GM12873 (cell line): ENCODE data around the gene MAJIN.

Experiments
- CTCF ChIP-seq: IDR thresholded peaks from 2 replicates; pipeline ENCODE4 v1.5.1; 2012; ENCODE audit warnings: low read depth, mild to moderate bottlenecking, moderate library complexity, low read length, control low read depth; ENCODE audit not compliant: insufficient read depth; ENCODE audit errors: missing control alignments

The MAJIN gene

GRCh38 chr11:64928957-64929356, 43.0 kb downstream of the MAJIN start:
- TF ChIP-seq CTCF = no peak

GRCh38 chr11:64926689-64927088, 45.2 kb downstream of the MAJIN start:
- TF ChIP-seq CTCF = no peak

DNA sequence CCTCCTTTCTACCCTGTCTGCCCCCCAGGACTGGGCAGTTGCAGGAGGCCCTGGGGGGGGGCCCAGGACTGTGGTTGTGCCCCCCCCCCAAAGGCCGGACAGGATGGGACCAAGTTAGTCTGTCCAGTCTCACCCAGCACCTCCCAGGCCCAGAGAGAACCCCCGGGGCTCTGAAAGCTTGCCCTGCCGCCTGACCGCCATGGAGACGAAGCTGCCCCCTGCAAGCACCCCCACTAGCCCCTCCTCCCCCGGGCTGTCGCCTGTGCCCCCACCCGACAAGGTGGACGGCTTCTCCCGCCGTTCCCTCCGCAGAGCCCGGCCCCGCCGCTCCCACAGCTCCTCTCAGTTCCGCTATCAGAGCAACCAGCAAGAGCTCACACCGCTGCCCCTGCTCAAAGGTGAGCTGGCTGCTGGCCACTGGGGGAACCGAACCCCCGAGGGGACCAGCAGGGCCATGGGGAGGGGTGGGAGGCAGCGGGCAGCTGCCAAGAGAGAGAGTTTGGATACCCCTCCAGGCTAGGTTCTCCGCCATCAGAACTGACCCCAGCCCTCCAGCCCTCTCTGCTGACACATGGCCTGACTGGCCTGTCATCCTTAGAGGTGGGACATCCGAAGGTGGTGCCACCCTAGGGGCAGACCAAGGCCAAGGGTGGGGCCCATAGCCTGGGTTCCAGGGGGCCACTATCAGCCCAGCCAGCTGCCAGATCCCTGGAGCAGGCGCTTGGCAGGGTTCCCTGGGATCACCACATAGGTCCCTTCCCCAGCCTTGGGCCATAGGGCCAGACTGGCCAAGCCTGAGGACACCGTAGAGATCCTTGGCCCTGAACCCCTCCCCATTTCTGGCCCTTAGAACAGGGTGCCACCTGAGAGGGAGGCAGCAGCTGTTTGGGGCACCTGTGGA, 46.1 kb downstream of the MAJIN start:
- TF ChIP-seq CTCF = no peak

DNA sequence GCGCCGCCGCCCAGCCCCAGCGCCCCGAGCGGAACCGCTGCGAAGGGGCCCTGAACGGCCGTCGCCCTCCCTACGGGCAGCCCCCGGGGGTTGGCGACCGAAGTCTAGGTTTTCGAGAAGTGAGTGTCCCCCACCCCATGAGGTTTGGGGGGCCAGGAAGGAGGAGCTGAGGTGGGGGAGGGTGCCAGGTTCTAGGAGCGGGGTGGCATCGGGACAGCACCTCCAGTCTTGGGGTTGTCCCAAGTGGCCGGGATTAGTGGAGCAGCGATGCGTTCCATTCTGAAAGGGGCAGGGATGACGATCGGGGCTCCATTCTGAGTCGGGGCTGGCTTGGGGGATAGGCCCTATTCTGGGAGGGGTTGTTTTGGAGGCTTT, 47.0 kb downstream of the MAJIN start:
- TF ChIP-seq CTCF = no peak

DNA sequence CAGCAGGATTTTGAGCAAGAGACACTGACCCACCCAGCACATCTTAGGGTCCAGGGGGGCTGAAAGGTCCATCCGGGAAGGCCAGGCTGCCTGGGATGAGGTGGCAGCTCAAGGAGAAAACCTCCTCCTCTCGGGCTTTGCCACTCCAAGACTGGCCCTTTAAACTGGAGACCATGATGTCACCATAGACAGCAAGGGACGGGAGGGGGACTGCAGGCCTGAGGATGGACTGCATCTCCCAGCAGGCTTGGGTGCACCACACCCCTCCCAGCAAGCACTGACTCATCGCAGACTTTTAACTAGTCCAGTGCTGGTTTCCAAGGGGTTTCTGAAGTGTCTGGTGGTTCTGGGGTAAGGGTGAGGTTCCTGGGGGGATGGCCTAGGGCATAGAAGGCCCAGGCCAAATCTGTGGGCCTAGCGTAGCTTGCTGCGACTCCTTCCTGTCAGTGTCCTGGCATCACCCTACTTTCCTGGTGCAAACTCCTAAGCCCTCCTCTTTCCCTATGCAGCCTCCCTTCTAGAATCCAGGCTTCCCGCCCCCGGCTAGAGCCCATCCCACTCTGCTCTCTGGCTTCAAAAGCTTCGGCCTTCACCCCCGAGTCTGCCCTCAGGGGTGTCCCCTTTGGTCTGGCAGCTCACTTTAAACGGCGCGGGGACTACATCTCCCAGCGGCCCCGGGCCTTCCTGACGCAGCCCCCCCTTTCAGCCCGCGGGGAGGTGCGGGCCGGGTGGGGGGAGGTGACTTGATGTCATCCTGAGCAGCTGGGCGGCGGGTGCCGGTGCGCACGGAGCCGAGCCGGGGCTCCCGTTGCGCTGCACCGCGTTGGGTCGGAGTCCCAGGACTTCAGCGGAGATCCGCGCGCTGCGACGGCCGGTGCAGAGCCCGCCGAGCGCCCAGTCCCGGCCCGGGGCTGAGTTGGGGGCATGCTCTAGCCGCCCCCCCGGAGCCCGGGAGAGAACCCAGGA, 47.7 kb downstream of the MAJIN start, which contains the start of gene PPP2R5B:
Gene PPP2R5B (plus strand): TSS at position 746 of the 966 bp plus-strand sequence. CDS start 1,046 bp downstream, outside the sequence.
- TF ChIP-seq CTCF = no peak

DNA sequence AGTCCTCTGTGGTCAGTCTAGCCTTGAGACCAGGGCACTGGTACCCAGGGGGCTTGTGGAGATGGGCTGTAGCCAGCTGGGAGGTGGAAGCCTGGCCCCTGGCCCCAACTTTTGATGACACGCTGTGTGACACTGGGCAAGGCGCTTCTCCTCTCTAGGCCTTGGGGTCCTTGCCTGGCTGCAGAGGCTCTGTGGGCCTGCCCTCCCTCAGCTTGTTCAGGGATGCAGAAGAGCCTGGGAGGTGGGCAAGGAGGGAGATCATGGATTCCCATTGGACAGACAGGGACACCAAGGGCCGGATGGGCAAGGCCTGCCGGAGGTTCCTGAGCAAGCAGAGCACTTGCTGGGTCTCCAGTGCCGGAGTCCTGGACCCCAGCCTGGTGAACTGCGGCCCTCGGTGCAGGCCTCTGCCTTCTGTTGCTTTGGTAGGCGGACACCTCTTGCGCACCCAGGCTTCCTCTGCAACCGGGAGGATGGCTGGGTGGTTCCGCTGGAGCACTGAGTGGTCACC, 48.7 kb downstream of the MAJIN start:
- no peak for TF ChIP-seq CTCF

GRCh38 chr11:64921384-64921783, 50.5 kb downstream of the MAJIN start:
- no peak for TF ChIP-seq CTCF
